NCI-H748 (cell line): Measurements from ENCODE around the gene DCXR.
"Not testable (repeated sequence)": the region's sequence is repeated elsewhere in the genome, so short reads cannot be mapped to it uniquely, and the experiment has no call there.

Source experiments
- DNase-seq: peaks from one replicate; lab custom pipeline; 2025; ENCODE audit not compliant: unreplicated experiment; lab: John Stamatoyannopoulos, UW

DCXR gene

DNA sequence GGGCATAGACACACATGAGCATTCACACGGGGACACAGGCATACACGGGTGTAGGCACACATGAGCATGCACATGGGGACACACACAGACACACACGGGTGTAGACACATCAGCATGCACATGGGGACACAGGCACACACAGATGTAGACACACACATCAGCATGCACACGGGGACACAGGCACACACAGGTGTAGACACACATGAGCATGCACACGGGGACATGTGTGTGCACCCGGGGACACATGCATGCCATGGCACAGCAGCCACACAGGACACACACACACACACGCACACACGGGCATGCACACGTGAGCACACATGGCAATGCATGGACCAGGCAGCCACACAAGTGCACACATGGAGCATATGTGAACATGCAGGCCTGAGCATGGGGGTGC is 5.2 kb upstream of the DCXR start:
- no peak for DNase-seq

DNA sequence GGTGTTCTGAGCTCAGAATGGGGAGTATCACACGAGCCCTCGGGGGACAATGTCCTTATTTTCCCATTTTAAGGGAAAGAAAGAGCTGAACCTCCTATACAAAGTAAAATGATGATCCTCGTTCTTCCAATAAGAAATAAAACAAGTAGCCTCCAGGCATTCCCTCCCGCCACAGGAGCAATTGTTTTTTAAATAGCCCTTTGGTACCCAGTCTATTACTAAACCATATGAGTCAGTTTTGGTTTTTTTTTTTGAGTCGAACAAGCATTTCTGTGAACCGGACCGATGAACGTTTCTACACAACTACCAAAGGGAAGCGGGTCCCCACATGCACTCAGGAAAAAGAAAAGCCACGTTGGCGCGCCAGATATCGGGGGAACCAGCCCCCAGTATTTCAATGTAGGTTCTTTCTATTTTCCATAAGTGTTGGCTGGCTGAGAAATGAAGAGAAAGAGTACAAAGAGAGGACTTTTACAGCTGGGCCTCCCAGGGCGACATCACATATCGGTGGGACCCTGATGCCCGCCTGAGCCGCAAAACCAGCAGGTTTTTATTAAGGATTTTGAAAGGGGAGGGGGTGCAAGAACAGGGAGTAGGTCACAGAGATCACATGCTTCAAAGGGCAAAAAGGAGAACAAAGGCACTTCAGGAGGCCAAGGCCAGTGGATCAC is 3.8 kb upstream of the DCXR start:
- DNase-seq, result no peak

DNA sequence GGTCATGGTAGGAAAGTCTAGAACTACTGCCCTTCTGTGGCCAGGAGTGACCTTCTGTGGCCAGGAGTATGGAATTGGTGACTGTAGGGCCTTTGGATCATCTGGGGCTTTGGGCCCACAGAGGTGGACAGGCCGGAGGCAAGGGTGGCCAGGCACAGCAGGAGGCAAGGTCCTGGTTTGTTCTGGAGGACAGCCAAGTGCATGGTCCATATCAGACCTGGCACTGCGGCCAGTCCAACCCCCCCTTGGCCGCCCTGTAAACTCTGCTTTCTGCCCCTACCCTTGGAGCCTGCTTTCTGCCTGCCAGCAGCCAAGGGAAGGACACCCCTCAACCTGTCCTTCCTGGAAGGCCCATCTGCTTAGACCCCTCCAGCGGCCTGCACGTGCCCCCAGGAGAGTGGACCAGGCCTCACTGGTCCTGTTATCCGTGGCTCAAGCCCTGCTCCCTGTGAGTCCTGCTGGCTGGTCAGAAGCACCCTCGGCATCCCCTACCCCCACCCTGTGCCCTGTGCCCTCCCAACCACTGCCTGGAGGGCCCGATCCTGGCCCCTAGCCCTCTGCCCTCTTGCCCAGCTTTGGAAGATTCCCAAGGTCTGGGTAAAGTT is 2.3 kb upstream of the DCXR start:
- no peak for DNase-seq

DNA sequence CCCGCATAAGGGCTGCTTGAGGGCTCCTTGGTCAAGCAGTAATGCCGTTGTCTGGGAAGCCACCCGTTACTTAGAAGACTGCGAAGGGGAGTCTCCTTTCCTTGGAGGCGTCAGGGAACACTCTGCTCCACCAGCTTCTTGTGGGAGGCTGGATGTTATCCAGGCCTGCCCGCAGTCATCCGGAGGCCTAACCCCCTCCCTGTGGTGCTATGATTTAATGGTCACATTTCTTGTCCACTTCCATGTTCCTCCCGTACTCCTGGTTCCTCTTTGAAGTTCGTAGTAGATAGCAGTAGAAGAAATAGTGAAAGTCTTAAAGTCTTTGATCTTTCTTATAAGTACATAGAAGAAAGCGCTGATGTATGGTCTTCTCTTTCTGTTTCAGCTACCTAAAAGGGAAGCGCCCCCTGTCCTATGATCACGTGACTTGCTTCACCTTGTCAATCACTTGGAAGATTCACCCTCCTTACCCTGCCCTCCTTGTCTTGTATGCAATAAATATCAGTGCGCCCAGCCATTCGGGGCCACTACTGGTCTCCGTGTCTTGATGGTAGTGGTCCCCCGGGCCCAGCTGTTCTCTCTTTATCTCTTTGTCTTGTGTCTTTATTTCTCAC is 1.4 kb upstream of the DCXR start:
- DNase-seq, result not testable (repeated sequence)

DNA sequence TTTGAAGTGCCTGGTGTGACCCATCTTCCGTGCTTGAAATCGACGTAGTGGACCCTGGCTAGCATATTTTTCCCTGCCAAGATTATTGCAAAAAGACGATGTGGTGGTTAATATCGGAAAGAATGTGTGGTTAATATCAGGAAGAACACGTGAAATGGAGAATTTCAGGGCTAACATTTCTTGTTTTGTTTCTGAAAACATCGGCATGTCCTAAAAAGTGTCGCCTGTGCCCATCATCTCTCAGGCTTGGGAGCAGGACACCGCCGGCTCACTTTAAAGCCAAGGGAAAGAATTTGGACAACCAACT is 345 bp upstream of the DCXR start:
- DNase-seq, result no peak

DNA sequence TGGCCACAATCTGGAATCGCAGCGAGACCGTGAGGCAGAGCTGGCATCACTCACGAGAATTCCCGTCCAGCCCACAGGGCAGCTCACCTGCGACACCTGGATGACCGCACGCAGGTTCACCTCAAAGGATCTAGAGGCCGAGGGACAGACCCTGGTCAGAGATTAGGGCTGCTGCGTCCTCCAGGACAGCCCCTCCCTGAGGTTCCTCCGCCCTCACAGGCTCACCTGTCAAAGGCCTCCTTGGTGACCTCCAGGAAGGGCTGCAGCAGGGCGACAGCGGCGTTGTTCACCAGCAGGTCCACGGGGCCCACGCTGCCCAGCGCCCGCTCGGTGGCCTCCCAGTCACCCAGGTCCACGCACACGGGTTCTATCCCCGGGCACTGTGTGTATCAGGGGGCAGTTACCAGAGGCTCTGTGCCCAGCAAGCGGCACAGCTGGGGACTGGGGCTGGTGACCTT is 834 bp downstream of the DCXR start:
- no peak for DNase-seq

DNA sequence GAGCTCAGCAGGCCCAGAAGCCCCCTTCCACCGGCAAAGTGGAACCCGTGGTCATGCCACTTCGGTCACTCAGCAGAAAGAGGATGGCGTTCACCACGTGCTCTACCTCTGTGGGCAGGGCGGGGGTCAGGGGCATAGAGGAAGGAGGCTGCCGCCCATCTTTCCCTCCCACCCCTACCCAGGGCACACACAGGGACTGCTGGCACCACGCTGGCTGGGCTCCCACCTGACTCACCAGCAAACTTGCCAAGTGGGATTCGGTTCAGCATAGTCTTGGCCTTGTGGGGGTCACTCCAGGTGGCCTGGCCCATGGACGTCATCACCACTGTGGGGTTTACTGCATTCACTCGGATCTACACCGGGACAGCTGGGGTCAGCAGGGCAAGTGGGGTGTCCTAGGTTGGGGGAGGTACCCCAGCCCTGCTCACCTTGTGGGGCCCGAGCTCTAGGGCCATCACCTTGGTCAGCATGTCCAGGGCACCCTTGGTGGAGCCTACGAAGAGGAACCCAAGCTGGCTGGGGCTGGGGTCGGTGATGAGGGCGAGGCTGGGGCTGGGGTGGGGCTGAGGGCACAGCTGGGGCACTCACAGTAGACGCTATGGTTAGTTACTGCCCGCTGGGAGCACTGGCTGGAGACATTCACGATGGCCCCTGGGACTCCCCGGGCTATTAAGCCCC is 1.4 kb downstream of the DCXR start:
- no peak for DNase-seq

DNA sequence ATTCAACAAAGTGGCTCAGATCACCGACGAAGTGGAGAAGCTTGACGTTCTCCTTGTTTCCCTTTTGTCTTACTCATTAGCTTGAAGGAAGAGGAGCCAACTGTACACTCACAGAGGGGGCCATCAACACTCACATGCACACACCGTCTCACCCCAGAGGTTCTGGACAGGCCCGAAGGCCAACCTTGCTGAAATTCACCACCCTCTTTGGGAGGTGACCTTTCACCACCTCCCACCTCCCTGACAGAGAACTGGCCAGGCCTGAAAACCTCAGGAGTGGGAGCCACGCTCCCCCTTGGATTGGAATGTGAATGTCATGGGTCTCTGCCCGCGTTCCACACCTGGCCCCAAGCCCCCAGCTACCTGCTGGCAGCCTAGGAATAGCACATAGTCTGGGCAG is 2.0 kb downstream of the DCXR start:
- no peak for DNase-seq

DNA sequence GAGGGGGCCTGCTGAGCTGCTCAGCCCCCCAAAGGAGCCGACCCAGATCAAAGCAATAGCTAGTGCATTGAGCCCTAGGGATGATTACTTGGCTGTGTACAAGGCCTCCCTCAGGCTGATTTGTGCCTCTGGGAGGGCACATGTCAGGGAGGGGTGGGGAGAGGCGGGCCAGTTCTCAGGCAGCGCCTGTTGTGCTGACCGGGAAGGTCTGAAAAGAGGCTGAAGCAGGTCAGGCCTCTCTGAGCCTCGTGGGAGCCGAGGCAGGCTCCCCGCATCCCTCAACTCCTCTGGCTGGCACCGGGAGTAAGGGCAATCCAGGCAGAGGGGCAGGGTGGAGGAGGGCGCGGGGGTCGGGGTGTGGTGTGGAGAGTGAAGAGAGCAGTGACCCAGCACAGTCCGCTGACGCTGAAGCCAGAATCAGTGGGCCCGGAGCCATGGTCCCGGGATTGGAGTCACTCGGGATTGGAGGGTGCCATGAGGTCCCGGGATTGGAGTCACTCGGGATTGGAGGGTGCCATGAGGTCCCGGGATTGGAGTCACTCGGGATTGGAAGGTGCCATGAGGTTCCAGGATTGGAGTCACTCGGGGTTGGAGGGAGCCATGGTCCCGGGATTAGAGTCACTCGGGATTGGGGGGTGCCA is 3.0 kb downstream of the DCXR start:
- no peak for DNase-seq

DNA sequence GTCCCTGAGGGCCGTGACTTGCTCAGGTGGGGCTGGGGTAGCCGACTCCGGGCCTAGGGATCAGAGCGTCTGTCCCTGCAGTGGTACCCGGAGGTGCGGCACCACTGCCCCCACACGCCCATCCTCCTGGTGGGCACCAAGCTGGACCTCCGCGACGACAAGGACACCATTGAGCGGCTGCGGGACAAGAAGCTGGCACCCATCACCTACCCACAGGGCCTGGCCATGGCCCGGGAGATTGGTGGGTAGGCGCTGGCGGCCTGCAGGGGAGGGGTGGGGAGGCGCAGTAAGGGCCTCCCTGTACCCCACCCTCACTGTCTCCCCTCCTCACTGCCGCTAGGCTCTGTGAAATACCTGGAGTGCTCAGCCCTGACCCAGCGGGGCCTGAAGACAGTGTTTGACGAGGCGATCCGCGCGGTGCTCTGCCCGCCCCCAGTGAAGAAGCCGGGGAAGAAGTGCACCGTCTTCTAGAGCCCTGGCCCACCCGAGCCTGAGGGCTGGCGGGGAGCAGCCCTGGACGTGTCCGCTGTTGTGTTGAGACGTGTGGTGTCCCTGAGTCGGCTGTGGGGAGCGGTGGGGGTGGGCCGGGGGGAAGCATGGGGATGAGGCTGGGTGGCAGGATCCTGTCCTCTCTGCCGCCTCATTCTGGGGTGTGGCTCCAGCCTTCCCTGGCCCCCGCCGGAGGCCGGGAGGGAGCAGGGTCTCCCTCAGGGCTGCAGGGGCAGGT is 4.0 kb downstream of the DCXR start:
- DNase-seq, result no peak

DNA sequence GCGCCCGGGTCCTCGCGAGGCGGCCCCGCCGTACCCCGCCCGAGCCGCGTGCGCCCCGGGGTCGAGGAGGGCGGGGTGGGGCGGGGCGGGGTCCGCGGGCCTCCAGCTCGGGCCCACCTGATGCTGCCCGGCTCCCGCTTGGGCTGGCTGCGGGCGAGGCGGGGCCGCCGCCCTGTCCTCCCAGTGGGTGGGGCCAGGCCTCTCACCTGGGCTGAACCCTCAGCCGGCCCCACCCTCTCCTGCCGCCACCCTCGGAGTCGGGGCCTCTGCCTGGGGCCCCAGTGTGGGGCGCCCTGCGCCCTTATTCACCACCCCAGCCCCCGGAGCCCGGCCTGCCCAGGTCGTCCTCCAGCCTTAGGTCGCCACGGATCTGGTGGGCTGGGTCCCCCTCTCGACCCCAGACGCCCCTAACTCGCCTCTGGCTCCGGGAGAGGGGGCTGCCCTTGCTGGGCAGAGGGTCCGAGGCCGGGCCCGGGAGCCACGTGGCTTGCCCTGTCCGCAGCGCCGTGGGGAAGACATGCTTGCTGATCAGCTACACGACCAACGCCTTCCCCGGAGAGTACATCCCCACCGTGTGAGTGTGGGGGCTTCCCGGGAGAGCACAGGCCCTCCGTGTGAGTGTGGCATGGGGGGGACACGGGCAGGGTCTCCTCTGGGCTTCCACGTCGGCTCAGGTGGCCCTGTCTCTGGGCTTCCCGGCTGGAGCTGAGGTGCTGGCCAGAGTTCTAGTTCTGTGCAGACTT is 5.4 kb downstream of the DCXR start:
- peak; percentile 78 for DNase-seq

DNA sequence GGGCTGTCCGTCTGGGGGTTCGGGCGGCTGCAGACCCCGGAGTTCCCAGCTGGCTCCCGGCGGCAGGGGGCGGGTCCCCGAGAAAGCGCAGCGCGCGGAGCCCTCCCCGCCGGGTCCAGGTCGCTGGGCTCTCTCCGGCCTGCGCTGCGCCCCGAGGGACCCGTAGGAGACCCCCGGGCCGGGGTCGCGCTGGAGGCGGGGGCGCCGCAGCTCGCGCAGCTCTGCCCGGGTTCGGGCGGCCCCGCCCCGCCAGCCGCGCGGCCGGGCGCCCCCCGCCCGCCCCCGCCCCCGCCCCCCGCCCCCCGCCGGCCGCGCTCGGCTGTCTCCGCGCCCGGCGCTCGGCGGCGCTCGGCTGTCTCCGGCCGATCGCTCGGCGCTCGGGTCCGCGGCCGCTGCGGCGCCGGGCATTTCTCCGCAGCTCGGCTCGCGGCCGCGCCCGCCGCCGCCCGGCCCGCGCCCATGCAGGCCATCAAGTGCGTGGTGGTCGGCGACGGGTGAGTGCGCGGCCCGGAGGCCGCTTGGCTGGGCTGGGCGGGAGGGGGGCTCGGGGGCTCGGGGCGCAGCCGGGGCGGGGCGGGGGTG is 6.1 kb downstream of the DCXR start, which contains the start of gene RAC3:
Gene RAC3, plus strand, starts transcription at position 376 of the 582 bp plus-strand sequence. Its CDS starts 84 bp downstream, at position 460.
- DNase-seq, result peak; percentile 71

DNA sequence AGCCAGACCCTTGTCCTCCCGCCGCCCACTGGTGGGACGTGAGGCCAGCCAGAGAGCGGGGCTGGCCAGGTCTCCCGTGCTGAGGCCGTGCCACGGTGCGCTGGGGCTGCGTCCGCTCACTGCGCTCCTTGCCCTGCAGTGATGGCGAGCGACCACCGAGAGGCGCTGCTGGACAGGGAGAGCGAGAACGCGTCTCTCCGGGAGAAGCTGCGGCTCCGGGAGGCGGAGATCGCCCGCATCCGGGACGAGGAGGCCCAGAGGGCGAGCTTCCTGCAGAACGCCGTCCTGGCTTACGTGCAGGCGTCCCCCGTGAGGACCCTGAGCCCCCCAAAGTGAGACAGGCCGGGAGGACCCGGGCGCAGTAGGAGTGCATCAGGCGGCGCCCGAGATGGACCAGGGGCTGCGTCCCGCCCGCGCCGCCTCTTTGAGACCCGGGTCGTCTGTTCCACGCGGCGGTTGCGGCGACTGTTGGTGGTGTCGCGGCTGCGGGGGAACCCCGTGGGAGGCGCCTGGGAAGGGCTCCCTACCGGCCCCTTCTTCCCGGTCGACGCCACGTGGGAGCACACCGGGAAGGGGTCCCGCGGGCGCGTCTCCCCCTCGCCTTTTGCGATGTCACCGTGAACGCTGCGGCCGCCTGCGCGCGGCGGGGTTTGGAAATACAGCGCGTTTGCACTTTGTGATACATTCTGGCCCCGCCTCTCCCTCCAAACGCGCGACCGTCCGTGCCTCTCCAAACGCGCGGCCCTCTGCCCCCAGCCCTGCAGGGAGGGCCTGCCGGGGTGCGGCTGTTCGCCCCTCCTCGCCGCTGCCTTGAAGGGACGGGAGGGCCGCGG is 6.8 kb downstream of the DCXR start:
- DNase-seq, result peak; percentile 89

DNA sequence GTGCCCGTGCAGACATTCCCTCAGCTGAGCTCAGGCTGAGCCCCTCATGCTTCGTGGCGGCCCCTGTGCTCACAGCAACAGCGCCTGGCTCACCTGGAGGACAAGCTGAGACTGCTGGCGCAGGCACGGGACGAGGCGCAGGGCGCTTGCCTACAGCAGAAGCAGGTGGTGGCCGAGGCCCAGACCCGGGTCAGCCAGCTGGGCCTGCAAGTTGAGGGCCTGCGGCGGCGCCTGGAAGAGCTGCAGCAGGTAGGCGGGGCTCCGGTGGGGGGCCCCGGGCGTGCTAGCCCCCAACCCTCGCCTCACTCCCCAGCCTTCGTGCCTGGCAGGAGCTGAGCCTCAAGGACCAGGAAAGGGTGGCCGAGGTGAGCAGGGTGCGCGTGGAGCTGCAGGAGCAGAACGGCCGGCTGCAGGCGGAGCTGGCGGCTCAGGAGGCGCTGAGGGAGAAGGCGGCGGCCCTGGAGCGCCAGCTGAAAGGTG is 7.5 kb downstream of the DCXR start:
- DNase-seq, result no peak

DNA sequence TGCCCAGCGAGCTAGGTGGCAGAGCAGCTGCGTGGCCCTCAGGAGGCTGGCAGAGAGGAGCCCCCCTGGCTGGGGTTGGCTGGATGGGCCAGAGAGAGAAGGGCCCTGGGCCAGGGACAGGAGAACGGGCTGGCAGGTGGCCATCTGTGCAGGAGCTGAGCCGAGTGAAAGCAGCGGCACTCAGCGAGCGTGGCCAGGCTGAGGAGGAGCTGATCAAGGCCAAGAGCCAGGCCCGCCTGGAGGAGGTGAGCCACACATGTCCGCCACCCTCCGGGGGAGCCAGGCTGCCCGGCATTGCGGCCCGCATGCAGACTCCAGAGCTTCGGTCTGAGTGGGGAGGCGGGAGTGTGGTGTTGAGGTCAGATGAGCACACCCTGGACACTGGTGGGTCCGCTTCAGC is 8.1 kb downstream of the DCXR start:
- DNase-seq, result no peak

DNA sequence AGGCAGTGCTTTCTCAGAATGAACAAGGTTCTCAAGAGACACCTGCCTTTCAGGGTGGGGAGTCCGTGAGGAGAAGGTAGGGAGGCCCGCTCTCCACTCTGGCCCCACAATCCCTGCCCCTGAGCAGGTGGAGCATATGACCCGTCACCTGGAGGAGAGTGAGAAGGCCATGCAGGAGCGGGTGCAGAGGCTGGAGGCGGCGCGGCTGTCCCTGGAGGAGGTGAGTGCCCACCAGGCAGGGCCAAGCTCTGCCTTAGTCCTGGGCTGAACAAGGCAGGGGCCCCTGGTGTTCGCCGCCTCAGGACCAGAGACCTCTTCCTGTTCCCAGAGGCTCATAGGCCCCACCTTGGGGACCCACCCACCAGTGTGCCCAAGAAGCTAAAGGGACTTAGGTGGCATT is 8.5 kb downstream of the DCXR start:
- DNase-seq, result no peak

DNA sequence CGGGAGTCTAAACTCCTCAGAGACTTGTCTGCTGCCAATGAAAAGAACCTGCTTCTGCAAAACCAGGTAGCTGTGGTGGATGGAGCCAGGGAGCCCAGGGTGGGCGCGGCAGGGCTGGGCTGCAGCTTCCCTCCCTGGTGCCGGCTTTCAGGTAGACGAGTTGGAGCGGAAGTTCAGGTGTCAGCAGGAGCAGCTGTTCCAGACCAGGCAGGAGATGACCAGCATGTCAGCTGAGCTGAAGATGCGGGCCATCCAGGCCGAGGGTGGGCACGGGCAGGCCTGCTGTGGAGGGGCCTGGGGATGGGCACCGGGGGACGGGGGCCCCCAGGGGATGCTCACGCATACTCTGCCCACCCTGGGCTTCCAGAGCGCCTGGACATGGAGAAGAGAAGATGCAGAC is 9.3 kb downstream of the DCXR start:
- DNase-seq, result no peak

DNA sequence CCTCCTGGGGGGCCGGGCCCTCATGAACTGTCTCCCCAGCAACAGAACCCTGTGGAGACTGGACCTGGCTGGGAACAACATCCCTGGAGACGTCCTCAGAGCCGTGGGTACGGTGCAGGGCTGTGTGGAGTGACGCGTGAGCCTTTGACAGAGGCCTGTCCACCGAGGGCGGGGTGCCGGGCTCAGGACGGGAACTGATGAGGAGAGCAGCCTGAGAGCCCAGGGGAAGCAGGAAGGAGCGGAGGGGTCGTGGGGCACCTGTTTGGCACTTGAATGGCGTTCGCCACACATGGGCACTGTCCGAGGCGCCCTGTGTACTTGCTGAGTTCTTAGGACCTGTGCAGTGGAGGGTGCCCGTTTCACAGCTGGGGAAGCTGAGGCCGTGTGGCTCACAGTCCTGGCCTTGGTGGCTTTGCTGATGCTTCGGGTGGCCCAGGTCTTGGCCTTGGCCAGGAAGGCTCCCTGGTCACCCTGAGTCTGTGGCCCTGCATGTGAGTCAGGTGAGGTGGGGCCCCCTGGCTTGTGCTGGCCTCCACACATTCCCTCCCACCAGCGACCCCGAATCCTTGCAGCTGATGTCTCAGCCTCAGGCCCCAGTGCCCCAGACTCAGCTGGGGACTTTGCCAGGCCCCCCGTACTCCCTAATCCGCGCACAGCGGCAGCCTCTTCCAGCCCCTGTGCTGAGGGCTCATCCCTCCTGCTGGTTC is 11.9 kb downstream of the DCXR start:
- DNase-seq, result no peak
